ENCODE data around the gene MPC1L. TPM values are rescaled to one million over a fixed set of nuclear protein-coding genes. Genes with fewer than 3 reads are reported as not detected.
"Not testable (repeated sequence)": the region's sequence is repeated elsewhere in the genome, so short reads cannot be mapped to it uniquely, and the experiment has no call there.

MPC1L gene
- total and polyA plus RNA-seq, 11 donors, result not detected

- peaks cover 0 to 47% (median 0%) of the 10 kb centered on the region in 9 donors for H3K27me3 ChIP-seq
- intact Hi-C loops (cut with DNase I), result loop anchor here in 1 of 10 donors (10.0 kb wide), 1 partner anchor 64 kb away; the partner anchor contains the start of gene CXorf38
- peaks cover 0 to 25% (median 3%) of the 10 kb centered on the region in 12 donors for H3K4me1 ChIP-seq
- H3K36me3 ChIP-seq, result no peaks in the 10 kb centered on the region
- H3K9me3 ChIP-seq, result peaks cover 0 to 11% (median 0%) of the 10 kb centered on the region in 12 donors
- DNase-seq (peak; percentile 90 to 94 (median 94)), ATAC-seq (peak; percentile 98 to 99 (median 99))
- H3K27ac ChIP-seq, result peak within 1 kb of the TSS; percentile 53 to 92 (median 86)
- WGBS, 4 donors, result 0 to 40% (median 16%) methylated on average over 48 to 89 of the region's 89 CpGs
- H3K4me3 ChIP-seq, result peak within 1 kb of the TSS; percentile 38 to 94 (median 78)
- peak; percentile 34 to 80 for TF ChIP-seq POLR2A (IDR thresholded peaks at IDR 0.05)
- TF ChIP-seq, protein P1, sequence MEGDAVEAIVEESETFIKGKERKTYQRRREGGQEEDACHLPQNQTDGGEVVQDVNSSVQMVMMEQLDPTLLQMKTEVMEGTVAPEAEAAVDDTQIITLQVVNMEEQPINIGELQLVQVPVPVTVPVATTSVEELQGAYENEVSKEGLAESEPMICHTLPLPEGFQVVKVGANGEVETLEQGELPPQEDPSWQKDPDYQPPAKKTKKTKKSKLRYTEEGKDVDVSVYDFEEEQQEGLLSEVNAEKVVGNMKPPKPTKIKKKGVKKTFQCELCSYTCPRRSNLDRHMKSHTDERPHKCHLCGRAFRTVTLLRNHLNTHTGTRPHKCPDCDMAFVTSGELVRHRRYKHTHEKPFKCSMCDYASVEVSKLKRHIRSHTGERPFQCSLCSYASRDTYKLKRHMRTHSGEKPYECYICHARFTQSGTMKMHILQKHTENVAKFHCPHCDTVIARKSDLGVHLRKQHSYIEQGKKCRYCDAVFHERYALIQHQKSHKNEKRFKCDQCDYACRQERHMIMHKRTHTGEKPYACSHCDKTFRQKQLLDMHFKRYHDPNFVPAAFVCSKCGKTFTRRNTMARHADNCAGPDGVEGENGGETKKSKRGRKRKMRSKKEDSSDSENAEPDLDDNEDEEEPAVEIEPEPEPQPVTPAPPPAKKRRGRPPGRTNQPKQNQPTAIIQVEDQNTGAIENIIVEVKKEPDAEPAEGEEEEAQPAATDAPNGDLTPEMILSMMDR (IDR thresholded peaks at IDR 0.05), result no peak
Measured at GRCh38 chrX:40580537-40581335, 42.5 kb upstream of the MPC1L start, which contains the start of gene ATP6AP2. ATP6AP2 (plus strand) TSS chrX:40580970; CDS start chrX:40581066, 96 bp downstream.

DNA sequence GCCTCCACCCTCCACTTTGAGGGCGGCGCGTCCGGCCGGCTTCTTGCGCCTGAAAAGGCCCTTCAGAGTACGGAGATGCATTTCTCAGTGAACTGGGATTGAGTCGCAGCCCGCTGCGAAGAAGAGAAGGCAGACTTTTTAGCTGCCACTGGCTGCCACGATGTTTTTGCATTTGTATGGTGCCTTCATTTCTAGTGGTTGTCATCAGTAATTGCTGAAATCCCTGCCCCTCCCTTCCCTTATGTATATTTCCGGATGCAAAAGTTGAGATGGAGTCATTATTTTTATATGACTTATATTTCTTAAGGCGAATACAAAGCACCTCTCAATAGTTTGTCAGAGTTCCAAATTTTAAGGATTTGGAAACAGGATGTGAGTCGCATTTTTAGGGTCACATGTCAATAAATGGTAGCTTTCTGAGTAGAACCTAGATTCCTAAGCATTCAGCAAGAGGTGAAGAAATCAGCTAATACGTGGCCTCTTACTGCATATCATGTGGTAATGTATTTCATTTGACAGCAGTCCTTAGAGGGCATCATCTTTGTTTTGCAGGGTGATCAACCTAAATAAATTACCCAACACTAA, 41.8 kb upstream of the MPC1L start:
- H3K27ac ChIP-seq, result peak overlapping the region; percentile 53 to 92 (median 86)
- H3K27me3 ChIP-seq, result peaks cover 0 to 50% (median 0%) of the 10 kb centered on the region in 9 donors
- DNase-seq (no peak), ATAC-seq (no peak)
- H3K4me1 ChIP-seq, result peaks cover 0 to 25% (median 3%) of the 10 kb centered on the region in 12 donors
- no peaks in the 10 kb centered on the region for H3K36me3 ChIP-seq
- intact Hi-C loops (cut with DNase I), result loop anchor here in 1 of 10 donors (10.0 kb wide), 1 partner anchor 63 kb away; the partner anchor contains the start of gene CXorf38
- H3K9me3 ChIP-seq, result peaks cover 0 to 11% (median 0%) of the 10 kb centered on the region in 12 donors
- TF ChIP-seq, protein P1 (IDR thresholded peaks at IDR 0.05), result no peak
- no peak for TF ChIP-seq POLR2A (IDR thresholded peaks at IDR 0.05)
- 1 to 37% (median 14%) methylated on average over 9 to 15 of the region's 15 CpGs for WGBS, 4 donors
- peak overlapping the region; percentile 38 to 94 (median 78) for H3K4me3 ChIP-seq

- not testable (repeated sequence) for H3K36me3 ChIP-seq, DNase-seq, ATAC-seq
- peak overlapping the region in 4 of 12 donors; percentile 67 to 86 (median 78) for H3K4me3 ChIP-seq
- peaks cover 0 to 11% (median 0%) of the 10 kb centered on the region in 12 donors for H3K9me3 ChIP-seq
- intact Hi-C loops (cut with DNase I), result loop anchor here in 1 of 10 donors (10.0 kb wide), 1 partner anchor 63 kb away; the partner anchor contains the start of gene CXorf38
- WGBS, 4 donors, result 86 to 96% (median 92%) methylated on average over 12 to 13 of the region's 13 CpGs
- H3K4me1 ChIP-seq, result peaks cover 0 to 25% (median 3%) of the 10 kb centered on the region in 12 donors
- H3K27me3 ChIP-seq, result peaks cover 0 to 57% (median 0%) of the 10 kb centered on the region in 9 donors
- peak overlapping the region in 2 of 12 donors; percentile 46 to 91 for H3K27ac ChIP-seq
Measured at GRCh38 chrX:40582178-40582577, 41.0 kb upstream of the MPC1L start.

DNA sequence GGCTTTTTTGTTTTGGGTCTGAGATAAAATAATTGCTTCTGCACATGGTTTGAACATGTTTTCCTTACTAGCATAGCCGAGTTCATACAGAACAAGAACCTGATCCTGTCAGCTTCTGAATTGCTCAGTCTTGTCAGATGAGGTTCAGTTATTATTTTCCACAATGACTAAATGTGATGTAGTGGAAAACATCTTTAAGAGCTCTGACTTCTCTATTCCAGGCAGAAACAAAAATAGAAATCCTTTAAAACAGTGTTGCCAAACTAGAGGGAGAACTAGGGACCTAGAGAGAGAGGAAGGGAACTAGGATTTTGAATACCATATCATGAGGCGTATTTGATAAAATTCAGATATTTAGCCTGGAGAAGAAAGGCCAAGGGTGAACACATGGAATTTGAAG, 40.4 kb upstream of the MPC1L start:
- Histone ChIP-seq H3K4me1 (peaks cover 0 to 25% (median 3%) of the 10 kb centered on the region in 12 donors), H3K9me3 (peaks cover 0 to 11% (median 0%) of the 10 kb centered on the region in 12 donors), H3K4me3 (no peak overlapping the region), H3K36me3 (no peaks in the 10 kb centered on the region), H3K27ac (peak overlapping the region in 1 of 12 donors; percentile 46), H3K27me3 (peaks cover 0 to 58% (median 0%) of the 10 kb centered on the region in 9 donors)
- no peak for ATAC-seq
- TF ChIP-seq POLR2A (IDR thresholded peaks at IDR 0.05), result no peak
- intact Hi-C loops (cut with DNase I), result loop anchor here in 1 of 10 donors (10.0 kb wide), 1 partner anchor 62 kb away; the partner anchor contains the start of gene CXorf38
- 64 to 80% (median 74%) methylated on average over 2 of the region's 2 CpGs for WGBS, 4 donors
- DNase-seq, result no peak

GRCh38 chrX:40587623-40588022, 35.6 kb upstream of the MPC1L start:
- not testable (repeated sequence) for ATAC-seq, H3K27ac ChIP-seq, H3K9me3 ChIP-seq, H3K4me3 ChIP-seq, DNase-seq
- peaks cover 0 to 15% (median 0%) of the 10 kb centered on the region in 12 donors for H3K4me1 ChIP-seq
- H3K36me3 ChIP-seq, result peaks cover 0 to 38% (median 29%) of the 10 kb centered on the region in 9 donors
- WGBS, 4 donors, result 31 to 82% (median 74%) methylated on average over 1 of the region's 1 CpG
- H3K27me3 ChIP-seq, result peaks cover 0 to 37% (median 0%) of the 10 kb centered on the region in 9 donors
- intact Hi-C loops (cut with DNase I), result loop anchor here in 1 of 10 donors (10.0 kb wide), 1 partner anchor 57 kb away; the partner anchor contains the start of gene CXorf38

GRCh38 chrX:40589616-40590321, 33.5 kb upstream of the MPC1L start:
- DNase-seq, H3K4me1 ChIP-seq, H3K9me3 ChIP-seq, H3K4me3 ChIP-seq, ATAC-seq, H3K27ac ChIP-seq: not testable (repeated sequence)
- intact Hi-C loops (cut with DNase I), result loop anchor here in 1 of 10 donors (10.0 kb wide), 1 partner anchor 55 kb away; the partner anchor contains the start of gene CXorf38
- peaks cover 0 to 36% (median 0%) of the 10 kb centered on the region in 9 donors for H3K27me3 ChIP-seq
- 86 to 96% (median 93%) methylated on average over 6 of the region's 6 CpGs for WGBS, 4 donors
- H3K36me3 ChIP-seq, result peaks cover 0 to 58% (median 43%) of the 10 kb centered on the region in 9 donors
